Measurements from ENCODE around the gene RAP2A. TPM values are rescaled to one million over a fixed set of nuclear protein-coding genes. Genes with fewer than 3 reads are reported as not detected.

RAP2A gene
- total RNA-seq, 2 donors from 2014 or later = 31.0 to 39.4 TPM

- no peaks in the 10 kb centered on the region for H3K27me3 ChIP-seq (replicated peaks; ENCODE audit: insufficient read depth)
- no peaks in the 10 kb centered on the region for H3K9me3 ChIP-seq
- no peak overlapping the region for H3K4me3 ChIP-seq
- peaks cover 2 to 7% of the 10 kb centered on the region in 2 donors for H3K4me1 ChIP-seq (ENCODE audit: control insufficient read depth in 1 of 2, low read depth in 2 of 2)
- H3K27ac ChIP-seq = no peak overlapping the region
- H3K36me3 ChIP-seq = no peaks in the 10 kb centered on the region
- TF ChIP-seq CTCF (IDR thresholded peaks at IDR 0.05) = no peak
- DNase-seq (ENCODE audit: low spot score) = no peak
- no peak for ATAC-seq (ENCODE audit: insufficient number of reproducible peaks, low FRiP score, low read depth)
Measured at GRCh38 chr13:97417698-97418097, 16.3 kb upstream of the RAP2A start.

GRCh38 chr13:97422118-97423054 is 11.6 kb upstream of the RAP2A start:
- H3K4me3 ChIP-seq = no peak overlapping the region
- peak; percentile 33 for ATAC-seq (ENCODE audit: insufficient number of reproducible peaks, low FRiP score, low read depth)
- no peak overlapping the region for H3K27ac ChIP-seq
- peaks cover 12 to 25% of the 10 kb centered on the region in 2 donors for H3K4me1 ChIP-seq (ENCODE audit: control insufficient read depth in 1 of 2, low read depth in 2 of 2)
- no peak for DNase-seq (ENCODE audit: low spot score)
- H3K27me3 ChIP-seq (replicated peaks; ENCODE audit: insufficient read depth) = no peaks in the 10 kb centered on the region
- no peak for TF ChIP-seq CTCF (IDR thresholded peaks at IDR 0.05)
- H3K36me3 ChIP-seq = no peaks in the 10 kb centered on the region
- no peaks in the 10 kb centered on the region for H3K9me3 ChIP-seq

GRCh38 chr13:97423300-97424045 is 10.5 kb upstream of the RAP2A start:
- TF ChIP-seq CTCF (IDR thresholded peaks at IDR 0.05) = no peak
- H3K27me3 ChIP-seq (replicated peaks; ENCODE audit: insufficient read depth) = no peaks in the 10 kb centered on the region
- DNase-seq (ENCODE audit: low spot score) (no peak), ATAC-seq (ENCODE audit: insufficient number of reproducible peaks, low FRiP score, low read depth) (no peak)
- no peak overlapping the region for H3K4me3 ChIP-seq
- no peak overlapping the region for H3K27ac ChIP-seq
- no peaks in the 10 kb centered on the region for H3K9me3 ChIP-seq
- peaks cover 12 to 25% of the 10 kb centered on the region in 2 donors for H3K4me1 ChIP-seq (ENCODE audit: control insufficient read depth in 1 of 2, low read depth in 2 of 2)
- H3K36me3 ChIP-seq = no peaks in the 10 kb centered on the region

- no peak for DNase-seq (ENCODE audit: low spot score)
- H3K36me3 ChIP-seq = no peaks in the 10 kb centered on the region
- H3K27ac ChIP-seq = no peak overlapping the region
- no peak for TF ChIP-seq CTCF (IDR thresholded peaks at IDR 0.05)
- no peak overlapping the region for H3K4me3 ChIP-seq
- no peak for ATAC-seq (ENCODE audit: insufficient number of reproducible peaks, low FRiP score, low read depth)
- H3K4me1 ChIP-seq (ENCODE audit: control insufficient read depth in 1 of 2, low read depth in 2 of 2) = peaks cover 12 to 25% of the 10 kb centered on the region in 2 donors
- H3K9me3 ChIP-seq = no peaks in the 10 kb centered on the region
- H3K27me3 ChIP-seq (replicated peaks; ENCODE audit: insufficient read depth) = no peaks in the 10 kb centered on the region
Measured at GRCh38 chr13:97425590-97425989, 8.4 kb upstream of the RAP2A start.

- H3K27ac ChIP-seq = no peak overlapping the region
- no peaks in the 10 kb centered on the region for H3K9me3 ChIP-seq
- H3K27me3 ChIP-seq (replicated peaks; ENCODE audit: insufficient read depth) = no peaks in the 10 kb centered on the region
- H3K4me3 ChIP-seq = no peak overlapping the region
- TF ChIP-seq CTCF (IDR thresholded peaks at IDR 0.05) = no peak
- no peaks in the 10 kb centered on the region for H3K36me3 ChIP-seq
- ATAC-seq (ENCODE audit: insufficient number of reproducible peaks, low FRiP score, low read depth) = no peak
- H3K4me1 ChIP-seq (ENCODE audit: control insufficient read depth in 1 of 2, low read depth in 2 of 2) = peaks cover 12 to 25% of the 10 kb centered on the region in 2 donors
- no peak for DNase-seq (ENCODE audit: low spot score)
Measured at GRCh38 chr13:97426695-97427094, 7.3 kb upstream of the RAP2A start.

Measured in thoracic aorta (tissue), 2 donors.